ENCODE results near the gene EFCAB6. TPM values are rescaled to one million over a fixed set of nuclear protein-coding genes. Genes with fewer than 3 reads are reported as not detected.

EFCAB6 gene
- total and polyA plus RNA-seq, 2 of the 13 experiments (the other 11 are each of a cell fraction or from before 2014, with no cell fraction given): not detected

DNA sequence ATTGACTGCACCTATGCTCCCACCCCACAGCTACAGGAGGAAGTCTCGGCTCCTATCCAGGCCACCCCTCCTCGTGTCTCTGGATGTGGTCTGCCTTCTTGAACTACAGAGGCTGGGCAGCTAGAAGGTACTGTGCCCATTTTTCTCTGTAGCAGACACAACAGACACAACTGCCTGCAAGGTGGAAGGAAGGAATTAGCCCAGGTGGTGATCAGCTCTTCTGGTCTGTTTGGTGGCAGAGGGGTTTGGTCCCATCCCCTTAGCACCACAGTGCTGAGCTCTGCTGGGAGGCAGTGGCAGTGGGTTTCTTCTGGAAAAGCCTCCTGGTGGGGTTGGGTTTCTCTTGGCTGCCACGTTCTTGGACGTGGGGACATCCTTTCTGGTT, 267.8 kb downstream of the EFCAB6 start:
- Histone ChIP-seq H3K9ac (ENCODE audit: insufficient read depth, low read depth, low read length) (no peak overlapping the region), H3K27me3 (ENCODE audit: control insufficient read depth in 1 of 2, insufficient read depth in 2 of 2, low read length in 2 of 2) (peaks cover 3 to 32% of the 10 kb centered on the region in 2 experiments; a peak in 4 of 5 replicates), H4K20me1 (ENCODE audit: insufficient read depth, low read length) (no peaks in the 10 kb centered on the region), H3K9me3 (ENCODE audit: low read length) (no peaks in the 10 kb centered on the region), H3K27ac (ENCODE audit: extremely low read length, insufficient read depth, low read length) (no peak overlapping the region), H3K79me2 (ENCODE audit: insufficient read depth, low read length) (no peaks in the 10 kb centered on the region), H2AFZ (ENCODE audit: low read length) (no peak overlapping the region), H3K4me2 (ENCODE audit: low read depth, low read length) (no peak overlapping the region), H3K36me3 (replicated peaks in 1 of 2; ENCODE audit: control insufficient read depth in 1 of 2, insufficient read depth in 2 of 2, low read length in 2 of 2) (no peaks in the 10 kb centered on the region), H3K4me1 (ENCODE audit: insufficient read depth, low read length) (no peaks in the 10 kb centered on the region), H3K4me3 (replicated peaks in 1 of 3; ENCODE audit: insufficient read depth in 1 of 3, low read depth in 2 of 3, low read length in 3 of 3) (no peak overlapping the region)
- DNase-seq (ENCODE audit: low spot score) (no peak), ATAC-seq (no peak), FAIRE-seq (no peak)
- in situ Hi-C loops (cut with HindIII; ENCODE audit: extremely low pct_ligation_motif_present, low pct_unique_long_range_greater_than_20kb): no loop called here
- ChIA-PET POLR2A (no interaction called here), CTCF (ENCODE audit: low intra/inter-chr PET ratio, low total read pairs) (no interaction called here)
- TF ChIP-seq ZSCAN31 (CRISPR knock-in tag; IDR thresholded peaks at IDR 0.05; ENCODE audit: low read depth) (no peak), ZNF614 (CRISPR knock-in tag; IDR thresholded peaks at IDR 0.05; ENCODE audit: borderline replicate concordance) (no peak), ZNF562 (CRISPR knock-in tag; IDR thresholded peaks at IDR 0.05; ENCODE audit: borderline replicate concordance) (no peak), SCMH1 (CRISPR knock-in tag; IDR thresholded peaks at IDR 0.05; ENCODE audit: borderline replicate concordance) (no peak), DMAP1 (CRISPR knock-in tag; IDR thresholded peaks at IDR 0.05) (no peak)
- TF ChIP-seq, protein P1, sequence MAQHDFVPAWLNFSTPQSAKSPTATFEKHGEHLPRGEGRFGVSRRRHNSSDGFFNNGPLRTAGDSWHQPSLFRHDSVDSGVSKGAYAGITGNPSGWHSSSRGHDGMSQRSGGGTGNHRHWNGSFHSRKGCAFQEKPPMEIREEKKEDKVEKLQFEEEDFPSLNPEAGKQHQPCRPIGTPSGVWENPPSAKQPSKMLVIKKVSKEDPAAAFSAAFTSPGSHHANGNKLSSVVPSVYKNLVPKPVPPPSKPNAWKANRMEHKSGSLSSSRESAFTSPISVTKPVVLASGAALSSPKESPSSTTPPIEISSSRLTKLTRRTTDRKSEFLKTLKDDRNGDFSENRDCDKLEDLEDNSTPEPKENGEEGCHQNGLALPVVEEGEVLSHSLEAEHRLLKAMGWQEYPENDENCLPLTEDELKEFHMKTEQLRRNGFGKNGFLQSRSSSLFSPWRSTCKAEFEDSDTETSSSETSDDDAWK (CRISPR knock-in tag; IDR thresholded peaks at IDR 0.05): no peak
- no TSS peak for BruUV-seq (replicated peaks)
- intact Hi-C loops (cut with micrococcal nuclease; ENCODE audit: unreplicated experiment): no loop called here
- WGBS (ENCODE audit: low lambda C conversion rate): 0% methylated on average over 4 of the region's 4 CpGs

DNA sequence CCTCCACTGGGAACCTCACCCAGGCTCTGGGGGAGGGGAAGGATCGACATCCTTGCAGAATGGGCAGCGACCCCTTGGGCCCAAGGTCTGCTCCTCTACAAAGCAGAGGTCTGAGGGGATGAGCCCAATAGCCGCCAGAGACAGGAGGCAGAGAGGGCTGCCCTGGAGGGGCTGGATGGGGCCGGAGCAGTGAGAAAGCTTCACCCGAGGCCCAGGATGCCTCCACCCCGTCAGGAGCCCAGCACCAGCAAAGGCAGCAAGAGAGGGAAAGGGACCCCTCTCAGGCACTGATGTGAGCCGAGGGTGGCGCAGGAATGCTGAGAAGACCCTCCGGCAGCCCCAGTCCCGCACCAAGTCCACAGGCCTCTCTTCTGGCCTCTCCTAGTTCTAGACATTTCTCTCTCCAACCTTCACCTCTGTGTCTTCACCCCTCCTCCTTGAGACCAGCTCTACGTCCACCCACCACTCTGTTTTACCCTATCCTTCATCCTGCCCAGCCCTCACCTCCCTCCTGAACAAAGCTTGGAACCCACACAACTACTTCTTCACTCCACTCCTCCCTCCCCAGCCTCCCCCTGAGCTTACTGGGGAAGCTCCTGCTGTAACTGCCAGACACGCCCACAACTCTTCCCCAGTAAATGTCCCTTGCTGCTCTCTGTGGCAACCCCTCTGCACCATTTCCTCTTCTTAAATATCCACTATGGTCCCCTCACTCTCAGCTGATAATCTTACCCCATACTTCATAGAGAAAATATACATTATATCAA, 268.4 kb downstream of the EFCAB6 start:
- H3K79me2 ChIP-seq (ENCODE audit: insufficient read depth, low read length): no peaks in the 10 kb centered on the region
- DNase-seq (ENCODE audit: low spot score): no peak
- H3K9ac ChIP-seq (ENCODE audit: insufficient read depth, low read depth, low read length): no peak overlapping the region
- H2AFZ ChIP-seq (ENCODE audit: low read length): no peak overlapping the region
- intact Hi-C loops (cut with micrococcal nuclease; ENCODE audit: unreplicated experiment): no loop called here
- WGBS (ENCODE audit: low lambda C conversion rate): 17% methylated on average over 5 of the region's 12 CpGs
- no peak overlapping the region for H3K27ac ChIP-seq (ENCODE audit: extremely low read length, insufficient read depth, low read length)
- H3K4me1 ChIP-seq (ENCODE audit: insufficient read depth, low read length): no peaks in the 10 kb centered on the region
- ATAC-seq: no peak
- in situ Hi-C loops (cut with HindIII; ENCODE audit: extremely low pct_ligation_motif_present, low pct_unique_long_range_greater_than_20kb): no loop called here
- no peak overlapping the region for H3K4me3 ChIP-seq (replicated peaks in 1 of 3; ENCODE audit: insufficient read depth in 1 of 3, low read depth in 2 of 3, low read length in 3 of 3)
- BruUV-seq (replicated peaks): no TSS peak
- CTCF ChIA-PET (ENCODE audit: low intra/inter-chr PET ratio, low total read pairs): no interaction called here
- FAIRE-seq: no peak
- no peaks in the 10 kb centered on the region for H4K20me1 ChIP-seq (ENCODE audit: insufficient read depth, low read length)
- H3K36me3 ChIP-seq (replicated peaks in 1 of 2; ENCODE audit: control insufficient read depth in 1 of 2, insufficient read depth in 2 of 2, low read length in 2 of 2): no peaks in the 10 kb centered on the region
- peaks cover 3 to 32% of the 10 kb centered on the region in 2 experiments; a peak in 4 of 5 replicates for H3K27me3 ChIP-seq (ENCODE audit: control insufficient read depth in 1 of 2, insufficient read depth in 2 of 2, low read length in 2 of 2)
- no peaks in the 10 kb centered on the region for H3K9me3 ChIP-seq (ENCODE audit: low read length)
- H3K4me2 ChIP-seq (ENCODE audit: low read depth, low read length): no peak overlapping the region
- POLR2A ChIA-PET: no interaction called here
- TF ChIP-seq, protein P2, sequence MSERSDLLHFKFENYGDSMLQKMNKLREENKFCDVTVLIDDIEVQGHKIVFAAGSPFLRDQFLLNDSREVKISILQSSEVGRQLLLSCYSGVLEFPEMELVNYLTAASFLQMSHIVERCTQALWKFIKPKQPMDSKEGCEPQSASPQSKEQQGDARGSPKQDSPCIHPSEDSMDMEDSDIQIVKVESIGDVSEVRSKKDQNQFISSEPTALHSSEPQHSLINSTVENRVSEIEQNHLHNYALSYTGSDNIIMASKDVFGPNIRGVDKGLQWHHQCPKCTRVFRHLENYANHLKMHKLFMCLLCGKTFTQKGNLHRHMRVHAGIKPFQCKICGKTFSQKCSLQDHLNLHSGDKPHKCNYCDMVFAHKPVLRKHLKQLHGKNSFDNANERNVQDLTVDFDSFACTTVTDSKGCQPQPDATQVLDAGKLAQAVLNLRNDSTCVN (CRISPR knock-in tag; IDR thresholded peaks at IDR 0.05; ENCODE audit: borderline replicate concordance): no peak
- no peak for TF ChIP-seq ZFP41 (CRISPR knock-in tag; IDR thresholded peaks at IDR 0.05; ENCODE audit: borderline replicate concordance)
- no peak for TF ChIP-seq ZNF644 (CRISPR knock-in tag; IDR thresholded peaks at IDR 0.05; ENCODE audit: low read depth)
- TF ChIP-seq, protein P3, sequence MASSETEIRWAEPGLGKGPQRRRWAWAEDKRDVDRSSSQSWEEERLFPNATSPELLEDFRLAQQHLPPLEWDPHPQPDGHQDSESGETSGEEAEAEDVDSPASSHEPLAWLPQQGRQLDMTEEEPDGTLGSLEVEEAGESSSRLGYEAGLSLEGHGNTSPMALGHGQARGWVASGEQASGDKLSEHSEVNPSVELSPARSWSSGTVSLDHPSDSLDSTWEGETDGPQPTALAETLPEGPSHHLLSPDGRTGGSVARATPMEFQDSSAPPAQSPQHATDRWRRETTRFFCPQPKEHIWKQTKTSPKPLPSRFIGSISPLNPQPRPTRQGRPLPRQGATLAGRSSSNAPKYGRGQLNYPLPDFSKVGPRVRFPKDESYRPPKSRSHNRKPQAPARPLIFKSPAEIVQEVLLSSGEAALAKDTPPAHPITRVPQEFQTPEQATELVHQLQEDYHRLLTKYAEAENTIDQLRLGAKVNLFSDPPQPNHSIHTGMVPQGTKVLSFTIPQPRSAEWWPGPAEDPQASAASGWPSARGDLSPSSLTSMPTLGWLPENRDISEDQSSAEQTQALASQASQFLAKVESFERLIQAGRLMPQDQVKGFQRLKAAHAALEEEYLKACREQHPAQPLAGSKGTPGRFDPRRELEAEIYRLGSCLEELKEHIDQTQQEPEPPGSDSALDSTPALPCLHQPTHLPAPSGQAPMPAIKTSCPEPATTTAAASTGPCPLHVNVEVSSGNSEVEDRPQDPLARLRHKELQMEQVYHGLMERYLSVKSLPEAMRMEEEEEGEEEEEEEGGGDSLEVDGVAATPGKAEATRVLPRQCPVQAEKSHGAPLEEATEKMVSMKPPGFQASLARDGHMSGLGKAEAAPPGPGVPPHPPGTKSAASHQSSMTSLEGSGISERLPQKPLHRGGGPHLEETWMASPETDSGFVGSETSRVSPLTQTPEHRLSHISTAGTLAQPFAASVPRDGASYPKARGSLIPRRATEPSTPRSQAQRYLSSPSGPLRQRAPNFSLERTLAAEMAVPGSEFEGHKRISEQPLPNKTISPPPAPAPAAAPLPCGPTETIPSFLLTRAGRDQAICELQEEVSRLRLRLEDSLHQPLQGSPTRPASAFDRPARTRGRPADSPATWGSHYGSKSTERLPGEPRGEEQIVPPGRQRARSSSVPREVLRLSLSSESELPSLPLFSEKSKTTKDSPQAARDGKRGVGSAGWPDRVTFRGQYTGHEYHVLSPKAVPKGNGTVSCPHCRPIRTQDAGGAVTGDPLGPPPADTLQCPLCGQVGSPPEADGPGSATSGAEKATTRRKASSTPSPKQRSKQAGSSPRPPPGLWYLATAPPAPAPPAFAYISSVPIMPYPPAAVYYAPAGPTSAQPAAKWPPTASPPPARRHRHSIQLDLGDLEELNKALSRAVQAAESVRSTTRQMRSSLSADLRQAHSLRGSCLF (CRISPR knock-in tag; IDR thresholded peaks at IDR 0.05; ENCODE audit: borderline replicate concordance): no peak
- TF ChIP-seq FOSL1 (CRISPR knock-in tag; IDR thresholded peaks at IDR 0.05; ENCODE audit: borderline replicate concordance): no peak

Measured in HepG2 (cell line).